Epithelial cell of esophagus (primary cell): ENCODE data around the gene MLLT3.
A peak's percentile ranks its signal among the peaks of the same experiment; 100 is the strongest.

Experiments used
- DNase-seq: peaks from one replicate; pipeline ENCODE4 v3.0.0; 2010; ENCODE audit warnings: low read depth
- H3K4me3 ChIP-seq: 2 replicates; pipeline ENCODE4 v1.5.1; 2011; ENCODE audit warnings: mild to moderate bottlenecking, low read length, control low read depth
- CTCF ChIP-seq: IDR thresholded peaks from 2 replicates; pipeline ENCODE4 v1.5.1; 2011; ENCODE audit warnings: low read depth, mild to moderate bottlenecking, low read length, control low read depth, inconsistent platforms; ENCODE audit not compliant: insufficient read depth; ENCODE audit errors: missing control alignments

Gene MLLT3

GRCh38 chr9:20526500-20527319, 95.6 kb downstream of the MLLT3 start:
- no peak overlapping the region for H3K4me3 ChIP-seq
- peak; percentile 52 for TF ChIP-seq CTCF
- DNase-seq: peak; percentile 85

DNA sequence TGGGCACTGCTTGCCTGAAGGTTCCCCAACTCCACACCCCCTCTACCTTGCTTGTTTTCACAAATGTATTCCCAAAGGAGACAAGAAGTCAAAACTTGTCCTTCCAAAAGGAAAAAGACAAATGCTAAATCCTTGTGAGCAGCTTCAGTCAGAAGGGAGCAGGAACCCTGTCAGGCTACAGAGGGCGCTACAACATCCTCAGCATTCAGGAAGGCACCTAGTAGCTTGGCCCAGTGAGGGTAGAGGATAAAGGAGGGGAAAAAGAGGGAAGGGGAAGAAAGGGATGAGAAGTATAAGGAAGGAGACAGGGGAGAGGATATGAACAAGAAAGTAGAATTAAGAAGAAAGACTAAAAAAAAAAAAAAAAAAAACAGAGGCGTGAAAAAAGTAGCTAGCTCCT, 97.5 kb downstream of the MLLT3 start:
- peak; percentile 50 for TF ChIP-seq CTCF
- H3K4me3 ChIP-seq: no peak overlapping the region
- peak; percentile 42 for DNase-seq

DNA sequence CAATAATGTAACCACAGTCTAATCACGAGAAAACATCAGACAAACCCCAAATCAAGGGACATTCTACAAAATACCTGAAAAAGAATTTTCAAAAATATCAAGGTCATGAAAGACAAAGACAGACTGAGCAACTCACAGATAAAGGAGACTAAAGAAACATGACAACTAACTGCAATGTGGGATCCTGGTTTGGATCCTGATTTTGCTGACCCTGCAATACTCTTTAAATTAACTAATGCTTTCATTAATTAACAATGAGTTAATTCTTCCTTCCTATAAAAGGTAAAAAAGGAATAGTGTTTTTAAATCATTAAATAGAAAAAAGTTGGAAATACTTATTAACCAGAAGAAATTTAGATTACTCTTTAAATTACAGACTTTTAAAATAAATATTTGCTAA, 103.6 kb downstream of the MLLT3 start:
- H3K4me3 ChIP-seq: no peak overlapping the region
- DNase-seq: no peak
- no peak for TF ChIP-seq CTCF

- no peak overlapping the region for H3K4me3 ChIP-seq
Observed at GRCh38 chr9:20513126-20513913, 109.0 kb downstream of the MLLT3 start.

DNA sequence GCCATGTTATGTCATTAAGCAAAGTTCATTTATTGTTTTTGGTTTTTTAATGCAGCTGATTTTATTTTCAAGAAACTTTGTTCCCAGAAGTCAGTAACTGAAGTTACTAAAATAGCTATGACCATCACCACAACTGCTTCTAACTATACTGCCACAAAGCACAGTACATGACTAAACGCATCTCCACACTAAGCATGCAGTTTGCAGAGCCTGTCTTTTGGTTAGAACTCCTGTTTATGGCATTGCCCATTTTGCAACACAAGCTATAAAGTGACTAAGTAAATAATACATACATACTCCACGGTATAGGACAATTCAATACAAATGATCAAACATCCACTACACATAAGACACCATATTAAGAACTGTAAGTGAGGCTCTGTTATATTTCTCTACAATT, 109.7 kb downstream of the MLLT3 start:
- DNase-seq: peak; percentile 44
- no peak for TF ChIP-seq CTCF
- no peak overlapping the region for H3K4me3 ChIP-seq

More at GRCh38 chr9:20513126-20513913, 109.0 kb downstream of the MLLT3 start:
- DNase-seq: no peak
- TF ChIP-seq CTCF: no peak

GRCh38 chr9:20512106-20512505, 110.2 kb downstream of the MLLT3 start:
- no peak for TF ChIP-seq CTCF
- DNase-seq: peak; percentile 61
- no peak overlapping the region for H3K4me3 ChIP-seq

DNA sequence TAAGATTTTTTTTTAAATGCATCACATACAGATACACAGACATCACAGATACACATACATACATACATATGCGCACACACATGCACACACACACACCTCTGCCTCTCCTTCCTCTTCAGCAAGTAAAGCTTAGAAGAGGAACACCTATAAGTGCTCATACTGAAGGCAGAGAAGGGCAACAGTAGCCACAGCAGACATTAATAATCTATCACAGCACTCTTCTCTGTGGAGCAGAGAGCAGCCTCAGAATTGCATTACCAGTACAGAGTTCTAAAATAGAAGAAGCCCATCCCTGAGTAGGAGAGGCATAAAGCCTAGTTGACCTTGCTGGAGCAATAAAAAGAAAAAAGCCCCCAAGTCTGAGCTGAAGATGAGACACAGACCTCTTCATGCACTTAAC, 110.6 kb downstream of the MLLT3 start:
- TF ChIP-seq CTCF: no peak
- no peak for DNase-seq
- H3K4me3 ChIP-seq: no peak overlapping the region
